ENCODE data around the gene KCTD15.

- TF ChIP-seq CTCF (conservative IDR thresholded peaks at IDR 0.05; ENCODE audit: low read length) (peak; percentile 99), EZH2phosphoT487 (IDR thresholded peaks at IDR 0.05; ENCODE audit: borderline replicate concordance) (no peak)
Measured at GRCh38 chr19:33778089-33778791, 18.4 kb upstream of the KCTD15 start.

All from Loucy (cell line).